ENCODE measurements around the gene ITPRIPL2. TPM values are rescaled to one million over a fixed set of nuclear protein-coding genes. Genes with fewer than 3 reads are reported as not detected.
A peak's percentile ranks its signal among the peaks of the same experiment; 100 is the strongest.

The ITPRIPL2 gene
- total and polyA plus RNA-seq, 9 donors: 12.9 to 40.6 (median 22.0) TPM

DNA sequence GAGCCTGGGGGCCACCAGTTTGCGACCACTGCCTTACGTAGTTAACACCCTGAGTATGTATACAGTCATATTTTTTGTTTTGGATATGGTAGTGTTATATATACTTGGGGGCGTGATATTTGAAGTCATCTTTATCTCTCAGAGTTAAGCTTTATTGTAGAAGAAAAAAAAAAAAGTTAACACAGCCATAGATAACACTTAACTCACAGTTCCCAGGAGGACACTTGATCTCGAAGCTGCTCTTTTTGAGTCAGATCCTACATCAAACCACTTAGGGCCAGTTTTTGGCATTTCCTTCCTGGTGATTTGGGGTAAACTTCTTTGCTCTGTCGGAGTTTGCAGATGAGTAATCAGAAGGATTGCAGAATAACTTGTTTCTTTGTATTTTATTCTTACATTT, 5.8 kb downstream of the ITPRIPL2 start:
- H3K4me3 ChIP-seq (ENCODE audit: low read length): no peak overlapping the region
- peak overlapping the region; percentile 57 for H3K27ac ChIP-seq (ENCODE audit: low read length)
- H3K9me3 ChIP-seq (replicated peaks; ENCODE audit: control insufficient read depth, low read depth, low read length): no peaks in the 10 kb centered on the region
- WGBS (ENCODE audit: insufficient coverage): no CpG with 5 or more reads among the region's 5 CpGs
- H3K36me3 ChIP-seq (ENCODE audit: control insufficient read depth, insufficient read depth, low read length): peaks cover 28% of the 10 kb centered on the region
- no peak for DNase-seq
- peaks cover 28% of the 10 kb centered on the region for H3K4me1 ChIP-seq (ENCODE audit: control insufficient read depth, insufficient read depth, low read length)
- H3K27me3 ChIP-seq (ENCODE audit: control insufficient read depth, insufficient read depth, low read length): no peaks in the 10 kb centered on the region

DNA sequence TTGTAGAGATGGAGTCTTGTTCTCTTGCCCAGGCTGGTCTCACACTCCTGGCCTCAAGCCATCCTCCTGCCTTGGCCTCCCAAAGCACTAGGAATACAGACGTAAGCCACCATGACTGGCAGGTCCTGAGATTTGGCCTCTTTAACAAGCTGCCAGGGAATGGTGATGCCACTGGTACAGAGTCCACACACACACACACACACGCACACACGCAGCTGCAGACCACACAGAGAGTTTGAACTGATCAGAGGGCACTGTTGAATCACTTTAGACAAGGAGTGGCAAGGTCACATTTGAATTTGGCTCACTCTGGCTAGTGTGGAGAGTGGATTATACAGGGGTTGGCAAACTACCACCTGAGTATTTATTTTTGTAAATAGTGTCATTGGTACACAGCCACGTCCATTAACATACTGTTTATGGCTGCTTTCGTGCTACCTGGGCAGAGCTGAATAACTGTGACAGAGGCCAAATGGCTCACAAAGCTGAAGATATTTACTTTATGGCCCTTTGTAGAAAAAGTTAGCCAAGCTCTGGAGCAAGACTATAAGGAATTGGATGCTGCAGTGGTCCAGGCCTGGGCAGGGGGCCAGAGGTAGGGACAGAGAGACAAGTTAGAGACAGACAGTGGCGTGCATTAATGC, 9.9 kb downstream of the ITPRIPL2 start:
- H3K9me3 ChIP-seq (replicated peaks; ENCODE audit: control insufficient read depth, low read depth, low read length): peaks cover 6% of the 10 kb centered on the region
- DNase-seq: no peak
- H3K27ac ChIP-seq (ENCODE audit: low read length): no peak overlapping the region
- WGBS (ENCODE audit: insufficient coverage): 79% methylated on average over 4 of the region's 6 CpGs
- H3K36me3 ChIP-seq (ENCODE audit: control insufficient read depth, insufficient read depth, low read length): peaks cover 12% of the 10 kb centered on the region
- peaks cover 6% of the 10 kb centered on the region for H3K4me1 ChIP-seq (ENCODE audit: control insufficient read depth, insufficient read depth, low read length)
- H3K4me3 ChIP-seq (ENCODE audit: low read length): no peak overlapping the region
- no peaks in the 10 kb centered on the region for H3K27me3 ChIP-seq (ENCODE audit: control insufficient read depth, insufficient read depth, low read length)

DNA sequence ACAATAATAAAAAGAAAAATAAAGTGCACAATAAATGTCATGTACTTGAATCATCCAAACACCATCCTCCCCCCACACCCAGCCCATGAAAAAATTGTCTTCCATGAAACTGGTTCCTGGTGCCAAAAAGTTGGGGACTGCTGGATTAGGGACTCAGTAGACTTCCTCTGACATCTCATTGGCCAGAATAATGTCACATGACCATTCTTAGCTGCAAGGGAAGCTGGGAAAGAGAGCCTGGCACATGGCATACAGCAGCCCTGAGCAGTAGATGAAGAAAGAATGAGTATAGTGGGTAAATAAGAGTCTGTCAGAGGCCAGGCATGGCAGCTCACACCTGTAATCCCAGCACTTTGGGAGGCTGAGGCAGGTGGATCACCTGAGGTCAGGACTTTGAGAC, 12.5 kb downstream of the ITPRIPL2 start:
- DNase-seq: no peak
- peaks cover 26% of the 10 kb centered on the region for H3K4me1 ChIP-seq (ENCODE audit: control insufficient read depth, insufficient read depth, low read length)
- H3K36me3 ChIP-seq (ENCODE audit: control insufficient read depth, insufficient read depth, low read length): peaks cover 5% of the 10 kb centered on the region
- H3K27me3 ChIP-seq (ENCODE audit: control insufficient read depth, insufficient read depth, low read length): no peaks in the 10 kb centered on the region
- peaks cover 6% of the 10 kb centered on the region for H3K9me3 ChIP-seq (replicated peaks; ENCODE audit: control insufficient read depth, low read depth, low read length)
- no peak overlapping the region for H3K27ac ChIP-seq (ENCODE audit: low read length)
- no peak overlapping the region for H3K4me3 ChIP-seq (ENCODE audit: low read length)

DNA sequence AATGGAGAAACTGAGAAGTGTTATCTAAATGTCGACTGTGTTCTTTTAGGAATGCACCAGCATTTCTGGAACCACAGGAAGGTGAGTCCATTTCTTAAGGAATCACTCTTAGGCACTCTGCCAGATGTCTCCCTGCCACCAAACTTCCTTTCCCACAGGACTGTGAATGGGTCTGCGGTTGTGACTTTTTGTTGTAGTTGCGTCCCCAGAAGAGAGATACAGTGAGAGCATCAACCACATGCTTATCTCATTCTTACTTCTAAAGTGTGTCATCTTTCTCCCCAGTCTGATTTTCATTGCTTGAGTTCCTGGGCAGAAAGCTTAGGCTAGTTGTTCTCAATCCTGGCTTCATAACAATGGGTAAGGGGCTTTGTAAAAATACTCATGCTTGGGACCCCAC, 13.4 kb downstream of the ITPRIPL2 start:
- H3K27me3 ChIP-seq (ENCODE audit: control insufficient read depth, insufficient read depth, low read length): no peaks in the 10 kb centered on the region
- peaks cover 6% of the 10 kb centered on the region for H3K9me3 ChIP-seq (replicated peaks; ENCODE audit: control insufficient read depth, low read depth, low read length)
- H3K36me3 ChIP-seq (ENCODE audit: control insufficient read depth, insufficient read depth, low read length): peaks cover 3% of the 10 kb centered on the region
- peaks cover 34% of the 10 kb centered on the region for H3K4me1 ChIP-seq (ENCODE audit: control insufficient read depth, insufficient read depth, low read length)
- no CpG with 5 or more reads among the region's 3 CpGs for WGBS (ENCODE audit: insufficient coverage)
- H3K27ac ChIP-seq (ENCODE audit: low read length): no peak overlapping the region
- no peak overlapping the region for H3K4me3 ChIP-seq (ENCODE audit: low read length)
- no peak for DNase-seq

DNA sequence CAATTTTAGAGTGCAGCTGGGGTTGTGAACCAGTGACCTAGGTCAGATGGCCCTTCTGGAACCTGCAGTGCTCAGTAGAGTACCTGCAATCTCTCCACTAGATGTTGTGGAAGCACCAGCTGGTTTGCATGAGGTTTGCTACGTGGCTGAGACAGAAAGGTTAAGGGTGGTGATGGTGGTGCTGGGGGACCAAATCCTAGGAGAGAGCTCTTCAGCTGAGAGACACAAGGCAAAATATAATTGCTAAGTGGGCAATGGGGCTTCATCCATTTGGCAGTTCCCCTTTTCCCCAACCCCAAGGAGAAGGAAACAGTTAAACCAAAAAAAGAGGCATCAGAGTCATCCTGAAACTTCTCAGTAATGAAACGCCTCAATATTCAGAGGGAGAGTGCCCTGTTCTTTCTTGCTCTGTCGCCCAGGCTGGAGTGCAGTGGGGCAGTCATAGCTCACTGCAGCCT, 13.9 kb downstream of the ITPRIPL2 start:
- H3K4me1 ChIP-seq (ENCODE audit: control insufficient read depth, insufficient read depth, low read length): peaks cover 36% of the 10 kb centered on the region
- no peaks in the 10 kb centered on the region for H3K27me3 ChIP-seq (ENCODE audit: control insufficient read depth, insufficient read depth, low read length)
- peaks cover 3% of the 10 kb centered on the region for H3K36me3 ChIP-seq (ENCODE audit: control insufficient read depth, insufficient read depth, low read length)
- no peak for DNase-seq
- H3K4me3 ChIP-seq (ENCODE audit: low read length): no peak overlapping the region
- no peak overlapping the region for H3K27ac ChIP-seq (ENCODE audit: low read length)
- 61% methylated on average over 2 of the region's 3 CpGs for WGBS (ENCODE audit: insufficient coverage)
- peaks cover 6% of the 10 kb centered on the region for H3K9me3 ChIP-seq (replicated peaks; ENCODE audit: control insufficient read depth, low read depth, low read length)

DNA sequence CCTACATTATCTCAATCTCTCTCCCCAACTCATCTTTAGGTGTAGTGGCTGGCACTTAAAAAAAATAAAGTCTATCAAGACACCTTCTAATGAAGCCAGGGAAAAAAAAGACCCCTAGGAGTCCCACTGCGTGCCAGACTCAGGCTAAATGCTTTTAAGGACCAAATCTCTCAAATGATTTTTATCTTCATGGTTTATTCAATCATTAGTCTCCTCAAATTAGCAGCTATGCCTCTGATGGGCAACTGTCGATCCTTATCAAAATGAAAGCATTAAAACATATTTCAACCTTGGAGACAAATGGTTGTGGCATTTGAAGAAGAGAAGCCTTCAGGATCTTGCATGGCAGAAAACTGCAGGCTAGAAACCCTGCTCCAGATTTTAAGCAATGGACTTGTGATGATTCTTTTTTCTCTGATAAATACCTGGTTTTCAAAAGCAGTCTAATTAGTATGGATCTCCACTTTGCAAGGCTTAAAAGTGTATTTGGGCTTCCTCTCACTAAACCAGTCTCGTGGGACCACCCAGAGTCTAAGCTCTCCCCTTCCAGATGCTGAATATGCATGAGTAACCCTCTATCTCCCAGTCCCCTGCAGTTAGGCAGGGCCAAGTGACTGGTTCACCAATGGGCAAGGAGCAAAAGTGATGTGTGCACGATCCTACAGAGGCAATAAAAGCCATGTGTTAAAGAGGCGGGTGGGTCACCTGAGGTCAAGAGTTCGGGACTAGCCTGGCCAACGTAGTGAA, 14.9 kb downstream of the ITPRIPL2 start:
- DNase-seq: no peak
- H3K27ac ChIP-seq (ENCODE audit: low read length): no peak overlapping the region
- H3K36me3 ChIP-seq (ENCODE audit: control insufficient read depth, insufficient read depth, low read length): peaks cover 3% of the 10 kb centered on the region
- no peaks in the 10 kb centered on the region for H3K27me3 ChIP-seq (ENCODE audit: control insufficient read depth, insufficient read depth, low read length)
- H3K4me1 ChIP-seq (ENCODE audit: control insufficient read depth, insufficient read depth, low read length): peaks cover 36% of the 10 kb centered on the region
- 40% methylated on average over 1 of the region's 7 CpGs for WGBS (ENCODE audit: insufficient coverage)
- peaks cover 6% of the 10 kb centered on the region for H3K9me3 ChIP-seq (replicated peaks; ENCODE audit: control insufficient read depth, low read depth, low read length)
- H3K4me3 ChIP-seq (ENCODE audit: low read length): no peak overlapping the region

DNA sequence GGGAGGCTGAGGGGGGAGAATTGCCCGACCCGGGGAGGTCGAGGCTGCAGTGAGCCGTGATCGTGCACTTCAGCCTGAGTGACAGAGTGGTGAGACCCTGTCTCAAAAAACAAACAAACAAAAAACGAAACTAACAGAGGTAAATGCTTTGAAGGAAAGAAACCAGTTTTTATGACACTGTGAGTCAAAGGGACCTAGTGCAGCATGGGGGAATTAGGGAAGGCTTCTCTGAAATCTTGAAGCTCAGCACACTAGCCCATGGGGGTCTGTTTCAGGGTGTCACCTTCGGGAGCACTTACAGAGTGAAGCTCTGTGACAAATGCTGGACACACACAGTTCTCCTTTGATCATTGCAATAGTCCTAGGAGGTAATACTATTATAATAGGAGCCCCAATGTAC, 16.6 kb downstream of the ITPRIPL2 start:
- Histone ChIP-seq H3K9me3 (replicated peaks; ENCODE audit: control insufficient read depth, low read depth, low read length) (peaks cover 6% of the 10 kb centered on the region), H3K4me1 (ENCODE audit: control insufficient read depth, insufficient read depth, low read length) (peaks cover 38% of the 10 kb centered on the region), H3K27ac (ENCODE audit: low read length) (peak overlapping the region; percentile 90), H3K36me3 (ENCODE audit: control insufficient read depth, insufficient read depth, low read length) (peaks cover 3% of the 10 kb centered on the region), H3K4me3 (ENCODE audit: low read length) (no peak overlapping the region), H3K27me3 (ENCODE audit: control insufficient read depth, insufficient read depth, low read length) (no peaks in the 10 kb centered on the region)
- no CpG with 5 or more reads among the region's 7 CpGs for WGBS (ENCODE audit: insufficient coverage)
- no peak for DNase-seq

DNA sequence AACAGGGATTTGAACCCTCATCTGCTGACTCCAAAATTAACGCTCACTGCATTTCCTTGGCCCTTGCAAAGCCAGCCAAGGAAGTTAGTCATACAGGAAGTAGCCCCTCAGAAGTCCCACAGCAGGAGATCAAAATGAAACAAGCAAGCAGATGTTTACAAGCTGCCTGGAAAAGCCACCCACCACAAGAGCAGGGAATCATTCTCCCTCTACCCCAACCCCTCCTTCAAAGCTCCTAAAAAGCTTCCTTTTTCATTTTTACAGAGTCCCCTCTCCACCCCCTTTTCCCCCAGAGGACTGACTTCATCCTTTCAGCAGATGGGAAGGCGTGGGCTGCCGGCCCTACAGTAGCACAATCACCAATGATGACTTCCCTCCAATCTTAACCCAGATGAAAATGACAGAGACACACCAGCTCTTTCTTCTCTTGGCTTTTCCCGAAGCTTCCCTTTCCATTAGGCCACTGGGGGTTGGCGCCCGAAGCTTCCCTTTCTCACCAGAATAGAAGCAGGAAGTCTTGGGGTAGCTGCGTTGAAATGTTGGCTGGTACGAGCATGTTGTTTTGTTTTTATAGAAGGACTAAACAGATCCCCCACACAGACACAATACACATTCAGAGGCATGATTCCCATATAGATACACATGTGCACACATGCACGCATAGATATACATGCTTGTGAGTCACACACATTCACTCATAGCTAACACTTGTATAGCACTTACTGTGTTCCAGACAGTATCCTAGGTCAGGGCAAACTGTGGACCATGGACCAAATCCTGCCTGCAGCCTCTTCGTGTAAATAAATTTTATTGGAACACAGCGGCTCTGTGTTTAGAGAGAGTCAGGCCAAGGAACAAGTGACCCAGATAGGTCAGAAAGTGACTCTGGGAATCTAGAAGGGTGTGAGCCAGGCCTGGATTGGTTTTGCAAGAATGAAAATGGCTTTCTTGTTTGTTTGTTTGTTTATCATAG, 17.4 kb downstream of the ITPRIPL2 start:
- Histone ChIP-seq H3K4me3 (ENCODE audit: low read length) (no peak overlapping the region), H3K9me3 (replicated peaks; ENCODE audit: control insufficient read depth, low read depth, low read length) (peaks cover 3% of the 10 kb centered on the region), H3K36me3 (ENCODE audit: control insufficient read depth, insufficient read depth, low read length) (no peaks in the 10 kb centered on the region), H3K27me3 (ENCODE audit: control insufficient read depth, insufficient read depth, low read length) (no peaks in the 10 kb centered on the region), H3K4me1 (ENCODE audit: control insufficient read depth, insufficient read depth, low read length) (peaks cover 45% of the 10 kb centered on the region), H3K27ac (ENCODE audit: low read length) (peak overlapping the region; percentile 90)
- 18% methylated on average over 6 of the region's 11 CpGs for WGBS (ENCODE audit: insufficient coverage)
- DNase-seq: peak; percentile 93

DNA sequence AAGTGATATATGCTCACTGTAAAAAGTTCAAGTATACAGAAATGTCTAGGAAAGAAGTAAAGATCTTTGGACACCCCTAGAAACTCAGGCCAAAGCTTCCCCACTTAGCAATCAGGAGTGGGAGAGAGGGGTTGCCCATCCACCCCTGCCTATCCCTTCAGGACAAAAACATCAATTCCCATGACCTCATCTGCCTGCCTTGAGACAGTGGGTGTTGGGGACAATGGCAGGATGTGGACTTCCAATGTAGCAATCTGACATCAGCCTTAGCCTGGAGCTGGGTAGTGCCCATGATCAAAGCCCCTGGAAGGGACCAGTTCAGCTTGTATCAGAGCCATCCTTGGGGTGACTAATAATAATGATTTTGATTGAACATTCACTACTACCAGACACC, 18.1 kb downstream of the ITPRIPL2 start:
- H3K27ac ChIP-seq (ENCODE audit: low read length): peak overlapping the region; percentile 90
- no peak for DNase-seq
- no peaks in the 10 kb centered on the region for H3K27me3 ChIP-seq (ENCODE audit: control insufficient read depth, insufficient read depth, low read length)
- H3K4me3 ChIP-seq (ENCODE audit: low read length): no peak overlapping the region
- H3K36me3 ChIP-seq (ENCODE audit: control insufficient read depth, insufficient read depth, low read length): no peaks in the 10 kb centered on the region
- no peaks in the 10 kb centered on the region for H3K9me3 ChIP-seq (replicated peaks; ENCODE audit: control insufficient read depth, low read depth, low read length)
- peaks cover 52% of the 10 kb centered on the region for H3K4me1 ChIP-seq (ENCODE audit: control insufficient read depth, insufficient read depth, low read length)

DNA sequence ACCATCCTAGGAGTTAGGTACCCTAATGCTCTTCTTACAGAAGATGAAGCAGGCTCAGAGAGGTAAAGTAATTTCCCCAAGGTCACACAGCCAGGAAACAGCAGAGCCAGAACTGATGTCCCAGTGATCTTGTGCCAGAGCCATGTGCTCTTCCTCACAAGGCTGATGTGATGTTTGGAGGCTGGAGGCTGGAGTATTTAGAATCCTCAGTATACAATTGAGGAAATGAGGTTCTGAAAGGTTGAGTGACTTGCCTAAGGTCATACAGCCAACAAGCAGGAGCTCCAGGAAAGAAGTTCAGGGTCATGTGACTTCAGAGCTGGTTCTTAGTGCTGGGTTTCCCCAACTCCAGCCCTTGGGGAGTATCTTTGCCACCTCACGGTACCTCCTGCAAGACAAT, 18.5 kb downstream of the ITPRIPL2 start:
- H3K36me3 ChIP-seq (ENCODE audit: control insufficient read depth, insufficient read depth, low read length): no peaks in the 10 kb centered on the region
- peak overlapping the region; percentile 90 for H3K27ac ChIP-seq (ENCODE audit: low read length)
- H3K9me3 ChIP-seq (replicated peaks; ENCODE audit: control insufficient read depth, low read depth, low read length): no peaks in the 10 kb centered on the region
- DNase-seq: no peak
- peaks cover 56% of the 10 kb centered on the region for H3K4me1 ChIP-seq (ENCODE audit: control insufficient read depth, insufficient read depth, low read length)
- WGBS (ENCODE audit: insufficient coverage): no CpG with 5 or more reads among the region's 1 CpG
- no peak overlapping the region for H3K4me3 ChIP-seq (ENCODE audit: low read length)
- H3K27me3 ChIP-seq (ENCODE audit: control insufficient read depth, insufficient read depth, low read length): no peaks in the 10 kb centered on the region
